Upper lobe of left lung (tissue), 6 donors: ENCODE measurements around the gene CHRNB4. TPM values are rescaled to one million over a fixed set of nuclear protein-coding genes. Genes with fewer than 3 reads are reported as not detected.
A peak's percentile ranks its signal among the peaks of the same experiment; 100 is the strongest.

ENCODE experiments used
- ATAC-seq, 2 donors: fragments of 200-7000 bp; cut with Tn5 transposase; one replicate each; pipeline ENCODE4 v1.9.1; 2022; ENCODE audit warnings: mild to moderate bottlenecking in 2 of 2, moderate library complexity in 2 of 2; ENCODE audit not compliant: low FRiP score in 2 of 2
- DNase-seq, 2 donors: peaks; one replicate each; pipeline ENCODE4 v3.0.0-alpha.2; 2019 to 2020
- H3K27ac ChIP-seq, 4 donors: fragments of 200-600 bp; sonication (generic); one replicate each; pipeline ENCODE4 v1.5.1; 2016 to 2019
- H3K27me3 ChIP-seq, 4 donors: fragments of 200-600 bp; sonication (generic); one replicate each; pipeline ENCODE4 v1.5.1; 2017 to 2019
- H3K36me3 ChIP-seq, 4 donors: fragments of 200-600 bp; sonication (generic); one replicate each; pipeline ENCODE4 v1.5.1; 2016 to 2019
- H3K4me1 ChIP-seq, 4 donors: fragments of 200-600 bp; sonication (generic); one replicate each; pipeline ENCODE4 v1.5.1; 2018 to 2019
- H3K4me3 ChIP-seq, 4 donors: fragments of 200-600 bp; sonication (generic); one replicate each; pipeline ENCODE4 v1.5.1; 2017 to 2019; ENCODE audit warnings: mild to moderate bottlenecking in 2 of 4, moderate library complexity in 1 of 4
- H3K9me3 ChIP-seq, 4 donors: fragments of 200-600 bp; sonication (generic); one replicate each; pipeline ENCODE4 v1.5.1; 2018 to 2019
- EP300 ChIP-seq, 4 donors: sonication (generic); formaldehyde crosslinking; IDR thresholded peaks; one replicate each; pipeline ENCODE4 v1.5.1; 2017; ENCODE audit warnings: antibody characterized with exemption in 4 of 4, control low read depth in 2 of 4
- POLR2A ChIP-seq, 4 donors: fragments of 450-650 bp; IDR thresholded peaks; one replicate each; pipeline ENCODE4 v1.5.1; 2016 to 2017; ENCODE audit warnings: antibody characterized with exemption in 4 of 4, mild to moderate bottlenecking in 2 of 4
- POLR2AphosphoS5 ChIP-seq, 2 donors: sonication (generic); formaldehyde crosslinking; IDR thresholded peaks; one replicate each; pipeline ENCODE4 v1.5.1; 2017; ENCODE audit warnings: antibody characterized with exemption in 2 of 2
- WGBS, 2 donors: methylation state at CpG; one replicate each; pipeline ENCODE4 v1.1.5; 2017 to 2018; 5-methylcytosine and 5-hydroxymethylcytosine counted together
- total RNA-seq, 6 donors: library from RNA; depleted of rRNA in 4 of 6; stranded (reverse); fragments of >200 nt in 4 of 6; gene quantifications; one replicate each; pipeline versions ENCODE4 v1.1.0 to v1.2.1, GENCODE V29; 2016 to 2021
- TF ChIP-seq, protein P1 (sequence below), 6 experiments: fragments of 450-650 bp in 4 of 6; fragments of 200-600 bp in 2 of 6; sonication (generic) in 2 of 6; IDR thresholded peaks; one replicate each; pipeline ENCODE4 v1.5.1; 2016 to 2019; ENCODE audit warnings: antibody characterized with exemption in 6 of 6
- donor health status: DM: no; HTN: no; CAD: no; lungs with moderate emphysema.
- donor health status: DM: no; HTN: yes; CAD: no; lungs with severe emphysema.

Gene CHRNB4, protein sequence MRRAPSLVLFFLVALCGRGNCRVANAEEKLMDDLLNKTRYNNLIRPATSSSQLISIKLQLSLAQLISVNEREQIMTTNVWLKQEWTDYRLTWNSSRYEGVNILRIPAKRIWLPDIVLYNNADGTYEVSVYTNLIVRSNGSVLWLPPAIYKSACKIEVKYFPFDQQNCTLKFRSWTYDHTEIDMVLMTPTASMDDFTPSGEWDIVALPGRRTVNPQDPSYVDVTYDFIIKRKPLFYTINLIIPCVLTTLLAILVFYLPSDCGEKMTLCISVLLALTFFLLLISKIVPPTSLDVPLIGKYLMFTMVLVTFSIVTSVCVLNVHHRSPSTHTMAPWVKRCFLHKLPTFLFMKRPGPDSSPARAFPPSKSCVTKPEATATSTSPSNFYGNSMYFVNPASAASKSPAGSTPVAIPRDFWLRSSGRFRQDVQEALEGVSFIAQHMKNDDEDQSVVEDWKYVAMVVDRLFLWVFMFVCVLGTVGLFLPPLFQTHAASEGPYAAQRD
- total RNA-seq = not detected

DNA sequence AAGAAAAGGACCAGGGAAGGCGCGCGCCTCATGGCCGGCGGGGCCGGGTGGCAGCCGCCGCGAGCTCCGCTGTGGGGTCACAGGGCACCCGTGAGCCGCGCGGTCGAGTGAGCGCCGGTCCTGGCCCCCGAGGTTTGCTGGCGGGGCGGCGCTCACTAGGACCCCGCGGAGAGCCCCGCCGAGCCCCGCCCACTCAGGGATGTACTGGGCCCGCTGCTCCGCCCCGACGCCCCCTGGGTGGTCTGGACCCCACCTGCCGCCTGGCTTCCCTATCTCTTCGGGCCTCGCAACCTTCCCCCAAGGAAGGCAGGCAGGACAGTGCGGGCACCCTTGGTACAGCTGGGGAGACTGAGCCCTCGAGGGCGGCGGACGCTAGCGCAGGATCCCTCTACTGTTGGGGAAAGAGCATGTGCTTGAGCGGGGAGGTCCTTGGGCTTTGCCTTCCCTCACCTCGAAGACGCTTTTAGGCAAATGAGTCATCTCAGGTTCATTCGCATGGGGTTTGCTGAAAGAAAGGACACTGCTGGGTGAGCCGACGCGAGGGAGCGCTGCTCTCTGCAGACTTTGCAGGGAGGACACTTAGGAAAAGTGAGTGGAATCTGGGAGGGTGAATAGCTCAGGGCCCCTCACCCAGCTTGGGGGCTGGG, at the start of gene CHRNB4:
Gene CHRNB4 (minus strand): TSS at position 109 of the 647 bp plus-strand sequence. CDS start 77 bp downstream, at position 32.
- DNase-seq (peak in 1 of 2 donors; percentile 84), ATAC-seq (peak; percentile 16 to 48)
- no peaks in the 10 kb centered on the region for H3K36me3 ChIP-seq
- H3K4me3 ChIP-seq = peak within 1 kb of the TSS in 3 of 4 donors; percentile 35 to 51 (median 50)
- WGBS, 2 donors = 24 to 43% methylated on average over 12 to 33 of the region's 47 CpGs
- H3K27me3 ChIP-seq = peaks cover 0 to 12% (median 5%) of the 10 kb centered on the region in 4 donors
- TF ChIP-seq EP300 (IDR thresholded peaks at IDR 0.05) = no peak
- TF ChIP-seq, protein P1, sequence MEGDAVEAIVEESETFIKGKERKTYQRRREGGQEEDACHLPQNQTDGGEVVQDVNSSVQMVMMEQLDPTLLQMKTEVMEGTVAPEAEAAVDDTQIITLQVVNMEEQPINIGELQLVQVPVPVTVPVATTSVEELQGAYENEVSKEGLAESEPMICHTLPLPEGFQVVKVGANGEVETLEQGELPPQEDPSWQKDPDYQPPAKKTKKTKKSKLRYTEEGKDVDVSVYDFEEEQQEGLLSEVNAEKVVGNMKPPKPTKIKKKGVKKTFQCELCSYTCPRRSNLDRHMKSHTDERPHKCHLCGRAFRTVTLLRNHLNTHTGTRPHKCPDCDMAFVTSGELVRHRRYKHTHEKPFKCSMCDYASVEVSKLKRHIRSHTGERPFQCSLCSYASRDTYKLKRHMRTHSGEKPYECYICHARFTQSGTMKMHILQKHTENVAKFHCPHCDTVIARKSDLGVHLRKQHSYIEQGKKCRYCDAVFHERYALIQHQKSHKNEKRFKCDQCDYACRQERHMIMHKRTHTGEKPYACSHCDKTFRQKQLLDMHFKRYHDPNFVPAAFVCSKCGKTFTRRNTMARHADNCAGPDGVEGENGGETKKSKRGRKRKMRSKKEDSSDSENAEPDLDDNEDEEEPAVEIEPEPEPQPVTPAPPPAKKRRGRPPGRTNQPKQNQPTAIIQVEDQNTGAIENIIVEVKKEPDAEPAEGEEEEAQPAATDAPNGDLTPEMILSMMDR (IDR thresholded peaks at IDR 0.05) = no peak
- TF ChIP-seq POLR2A (IDR thresholded peaks at IDR 0.05) = no peak
- TF ChIP-seq POLR2AphosphoS5 (IDR thresholded peaks at IDR 0.05) = no peak
- H3K27ac ChIP-seq = no peak within 1 kb of the TSS
- H3K4me1 ChIP-seq = peaks cover 8 to 13% (median 10%) of the 10 kb centered on the region in 4 donors
- no peaks in the 10 kb centered on the region for H3K9me3 ChIP-seq

DNA sequence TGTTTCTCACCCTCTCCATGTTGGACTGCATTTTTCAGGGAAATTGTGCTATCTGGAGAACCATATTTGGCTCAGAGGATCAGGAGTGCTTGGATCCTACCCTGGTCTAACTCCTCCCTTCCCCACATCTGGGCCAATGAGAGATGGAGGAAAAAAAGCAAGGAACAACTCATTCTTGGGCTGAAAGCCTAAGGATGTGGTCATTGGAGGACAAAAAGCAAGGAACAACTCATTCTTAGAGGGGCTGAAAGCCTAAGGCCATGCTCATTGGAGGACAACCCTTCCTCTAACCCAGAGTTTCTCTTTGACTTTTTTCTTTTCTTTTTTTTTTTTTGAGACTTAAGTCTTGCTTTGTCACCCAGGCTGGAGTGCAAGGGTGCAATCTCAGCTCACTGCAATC, 48.6 kb upstream of the CHRNB4 start:
- Histone ChIP-seq H3K4me1 (peaks cover 0 to 3% (median 0%) of the 10 kb centered on the region in 4 donors), H3K36me3 (no peaks in the 10 kb centered on the region), H3K9me3 (no peaks in the 10 kb centered on the region), H3K27ac (no peak overlapping the region), H3K27me3 (no peaks in the 10 kb centered on the region), H3K4me3 (no peak overlapping the region)
- TF ChIP-seq, protein P1 (IDR thresholded peaks at IDR 0.05) = no peak
- no peak for TF ChIP-seq POLR2A (IDR thresholded peaks at IDR 0.05)
- no peak for TF ChIP-seq POLR2AphosphoS5 (IDR thresholded peaks at IDR 0.05)
- TF ChIP-seq EP300 (IDR thresholded peaks at IDR 0.05) = no peak
- DNase-seq (no peak), ATAC-seq (no peak)

DNA sequence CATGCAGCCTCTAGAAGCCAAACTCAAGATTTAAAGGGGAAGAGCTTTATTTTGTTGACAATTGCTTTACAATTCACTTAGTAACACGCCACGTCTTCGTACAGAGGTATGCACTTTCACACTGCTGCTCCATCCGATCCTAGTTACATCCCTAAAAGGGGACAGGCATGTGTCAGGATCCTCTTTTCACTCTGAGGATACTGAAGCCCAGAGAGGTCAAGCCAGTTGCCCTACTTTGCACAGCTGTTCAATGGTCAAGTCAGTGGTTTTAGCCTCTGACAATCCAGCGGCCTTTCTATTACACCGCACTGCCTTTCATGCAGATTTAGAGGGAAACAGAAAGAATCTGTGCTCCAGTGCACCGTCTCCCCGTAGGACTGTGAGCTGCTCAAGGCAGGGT, 44.9 kb upstream of the CHRNB4 start:
- WGBS, 2 donors = 80 to 85% methylated on average over 8 of the region's 8 CpGs
- ATAC-seq = no peak
- no peak for DNase-seq
- Histone ChIP-seq H3K4me3 (no peak overlapping the region), H3K27me3 (no peaks in the 10 kb centered on the region), H3K27ac (no peak overlapping the region), H3K4me1 (no peaks in the 10 kb centered on the region), H3K36me3 (no peaks in the 10 kb centered on the region), H3K9me3 (no peaks in the 10 kb centered on the region)
- TF ChIP-seq POLR2A (IDR thresholded peaks at IDR 0.05) (no peak), POLR2AphosphoS5 (IDR thresholded peaks at IDR 0.05) (no peak), EP300 (IDR thresholded peaks at IDR 0.05) (no peak)
- TF ChIP-seq, protein P1 (IDR thresholded peaks at IDR 0.05) = no peak

DNA sequence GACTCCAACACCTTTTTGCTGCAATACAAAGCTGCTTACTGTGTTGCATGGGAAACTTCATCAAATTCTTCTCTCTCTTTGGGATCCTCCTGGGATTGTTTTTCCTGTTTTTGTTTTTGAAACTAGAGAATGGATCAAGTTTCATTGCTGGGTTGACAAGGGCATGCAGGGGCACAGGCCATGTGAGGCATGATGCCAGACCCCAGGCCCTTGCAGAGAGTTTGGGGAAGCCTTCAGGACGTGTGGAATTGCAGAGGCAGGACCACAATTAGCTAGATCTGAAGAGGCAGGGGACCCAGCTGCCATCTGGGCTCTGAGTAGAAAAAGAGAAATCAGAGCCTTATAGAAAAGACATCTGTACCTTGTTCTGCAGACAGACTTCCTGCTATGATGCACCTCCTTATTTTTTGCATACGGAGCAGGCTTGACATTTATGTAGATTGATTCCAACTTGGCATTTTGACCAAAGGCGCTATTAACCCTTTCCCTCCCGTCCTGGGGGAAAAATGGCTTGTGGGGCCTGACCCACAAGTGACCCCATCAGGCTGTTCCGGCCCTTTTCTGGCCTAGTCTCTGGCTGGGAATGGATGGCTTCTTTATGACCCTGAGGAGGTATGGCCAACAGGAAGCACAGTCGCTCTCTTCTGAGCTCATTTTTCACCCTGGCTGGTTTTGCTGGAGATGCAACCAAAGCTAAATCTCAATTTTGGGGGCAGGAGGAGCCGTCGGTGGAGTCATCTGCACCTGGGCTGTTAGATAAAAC, 44.3 kb upstream of the CHRNB4 start:
- Histone ChIP-seq H3K36me3 (no peaks in the 10 kb centered on the region), H3K27ac (no peak overlapping the region), H3K27me3 (no peaks in the 10 kb centered on the region), H3K4me3 (no peak overlapping the region), H3K9me3 (no peaks in the 10 kb centered on the region), H3K4me1 (no peaks in the 10 kb centered on the region)
- TF ChIP-seq, protein P1 (IDR thresholded peaks at IDR 0.05) = no peak
- TF ChIP-seq EP300 (IDR thresholded peaks at IDR 0.05) (no peak), POLR2A (IDR thresholded peaks at IDR 0.05) (no peak), POLR2AphosphoS5 (IDR thresholded peaks at IDR 0.05) (no peak)
- 34 to 50% methylated on average over 7 to 8 of the region's 8 CpGs for WGBS, 2 donors
- no peak for ATAC-seq
- DNase-seq = no peak
